Mononuclear cell (primary cell): ENCODE data around the gene CCDC112. TPM values are rescaled to one million over a fixed set of nuclear protein-coding genes. Genes with fewer than 3 reads are reported as not detected.
A peak's percentile ranks its signal among the peaks of the same experiment; 100 is the strongest.

Source experiments
- H3K27me3 ChIP-seq: 2 replicates; pipeline ENCODE4 v1.6.0; 2011; ENCODE audit warnings: low read length, control low read depth; ENCODE audit not compliant: insufficient read depth
- H3K4me1 ChIP-seq: 2 replicates; pipeline ENCODE4 v1.5.1; 2011; ENCODE audit warnings: mild to moderate bottlenecking, low read length, control low read depth; ENCODE audit not compliant: insufficient read depth
- H3K4me3 ChIP-seq: 2 replicates; pipeline ENCODE4 v1.5.1; 2011; ENCODE audit warnings: mild to moderate bottlenecking, low read length, moderate library complexity
- H3K9me3 ChIP-seq: 2 replicates; pipeline ENCODE4 v1.5.1; 2011; ENCODE audit warnings: low read depth, mild to moderate bottlenecking, control low read depth, low read length
- total RNA-seq: library from RNA; depleted of rRNA; stranded (reverse); fragments of >200 nt; gene quantifications from one replicate; pipeline ENCODE4 v1.2.3, GENCODE V29; 2012

The CCDC112 gene
- total RNA-seq, 1 donor: 4.9 TPM

DNA sequence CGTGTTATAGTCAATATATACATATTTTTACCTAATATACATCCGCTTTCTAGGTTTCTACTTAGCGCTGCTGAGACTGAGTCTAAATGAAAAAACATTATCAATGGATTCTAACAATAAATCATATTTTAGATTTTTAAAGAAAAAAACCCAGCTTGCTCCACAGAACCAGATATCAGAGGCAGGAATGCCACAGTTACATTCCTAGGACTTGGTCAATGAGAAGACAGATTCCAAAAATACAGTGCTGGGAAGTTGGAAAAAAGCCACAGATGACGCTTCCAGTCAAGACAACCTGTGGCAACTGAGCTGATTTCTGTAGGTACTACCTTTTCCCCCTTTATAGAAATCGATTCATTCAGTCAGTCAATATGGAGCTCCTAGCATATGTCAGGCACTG lies 577 bp upstream of the CCDC112 start:
- Histone ChIP-seq H3K4me3 (no peak overlapping the region), H3K9me3 (peaks cover 10% of the 10 kb centered on the region), H3K4me1 (peaks cover 14% of the 10 kb centered on the region), H3K27me3 (peaks cover 7% of the 10 kb centered on the region)

DNA sequence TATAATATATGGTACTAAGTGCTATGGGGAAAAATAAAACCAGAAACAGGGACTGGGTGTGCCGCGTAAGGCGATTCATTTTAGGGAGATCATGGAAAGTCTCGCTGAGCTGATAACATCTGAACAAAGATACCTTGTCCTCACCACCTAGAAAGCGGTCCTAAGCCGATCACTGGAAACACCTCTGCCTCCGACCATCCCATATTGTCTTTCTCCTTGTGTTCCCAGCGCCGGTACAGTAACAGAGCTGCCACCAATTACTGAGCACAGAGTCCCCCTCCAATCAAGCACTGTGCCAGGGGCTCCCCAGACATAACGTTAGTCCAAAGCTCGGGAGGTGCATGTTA lies 704 bp downstream of the CCDC112 start:
- peaks cover 21% of the 10 kb centered on the region for H3K9me3 ChIP-seq
- H3K27me3 ChIP-seq: peaks cover 7% of the 10 kb centered on the region
- peak overlapping the region; percentile 55 for H3K4me3 ChIP-seq
- H3K4me1 ChIP-seq: peaks cover 14% of the 10 kb centered on the region

DNA sequence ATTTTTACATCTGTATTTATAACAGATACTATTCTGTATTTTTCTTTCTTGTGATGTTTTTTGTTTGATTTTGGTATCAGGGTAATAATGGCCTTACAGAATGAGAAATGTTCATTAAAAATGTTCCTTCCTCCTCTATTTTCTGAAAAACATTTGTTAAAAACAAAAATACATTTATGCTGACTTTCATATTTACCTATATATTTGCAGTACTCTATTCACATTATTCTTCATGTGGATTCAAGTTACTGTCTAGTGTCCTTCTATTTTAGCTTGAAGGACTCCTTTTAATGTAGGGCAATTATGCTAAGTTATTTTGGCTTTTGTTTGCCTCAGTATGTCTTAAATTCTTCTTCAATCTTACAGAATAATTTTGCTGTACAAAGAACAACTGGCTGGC lies 5.1 kb downstream of the CCDC112 start:
- Histone ChIP-seq H3K4me3 (no peak overlapping the region), H3K9me3 (peaks cover 21% of the 10 kb centered on the region), H3K4me1 (peaks cover 21% of the 10 kb centered on the region), H3K27me3 (peaks cover 4% of the 10 kb centered on the region)

DNA sequence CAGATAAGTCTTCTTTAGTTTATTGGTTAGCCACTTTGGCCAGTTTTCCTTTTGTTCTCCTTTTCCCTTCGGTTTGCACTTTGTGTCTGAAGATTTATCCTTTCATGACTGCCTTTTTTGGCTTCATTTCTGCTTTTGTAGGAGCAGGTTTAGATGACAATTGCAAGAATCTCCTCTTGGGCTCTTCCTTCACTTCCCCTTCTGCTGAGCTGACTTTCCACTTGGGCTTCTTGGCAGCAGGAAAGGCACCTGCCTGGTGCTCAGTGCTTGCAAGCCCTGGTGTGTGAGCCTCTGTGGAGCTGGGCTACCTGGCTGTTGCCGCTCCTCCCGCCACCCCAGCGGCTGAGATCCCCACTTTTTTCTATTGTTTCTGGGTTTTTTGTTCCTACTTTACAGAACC lies 7.3 kb downstream of the CCDC112 start:
- H3K27me3 ChIP-seq: peaks cover 4% of the 10 kb centered on the region
- no peak overlapping the region for H3K4me3 ChIP-seq
- peaks cover 10% of the 10 kb centered on the region for H3K4me1 ChIP-seq
- H3K9me3 ChIP-seq: peaks cover 21% of the 10 kb centered on the region

DNA sequence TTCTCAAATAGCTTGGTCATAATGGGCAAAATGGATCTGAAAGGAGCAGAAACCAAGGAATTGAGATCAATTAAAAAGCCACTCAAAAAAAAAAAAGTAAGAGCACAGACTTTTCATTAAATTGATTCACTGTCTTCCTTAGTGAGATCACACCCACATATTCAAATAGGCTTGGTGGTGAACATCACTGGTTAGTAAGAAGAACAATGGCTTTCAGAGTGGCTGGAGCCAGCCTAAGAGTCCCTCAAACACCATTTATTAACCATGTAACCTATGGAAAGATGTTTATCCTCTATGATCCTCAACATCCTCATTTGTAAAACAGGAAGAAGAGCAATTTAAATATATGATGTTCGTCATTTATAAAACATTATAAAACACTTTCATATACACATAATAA lies 12.4 kb downstream of the CCDC112 start:
- H3K27me3 ChIP-seq: no peaks in the 10 kb centered on the region
- no peaks in the 10 kb centered on the region for H3K9me3 ChIP-seq
- peaks cover 7% of the 10 kb centered on the region for H3K4me1 ChIP-seq
- no peak overlapping the region for H3K4me3 ChIP-seq

DNA sequence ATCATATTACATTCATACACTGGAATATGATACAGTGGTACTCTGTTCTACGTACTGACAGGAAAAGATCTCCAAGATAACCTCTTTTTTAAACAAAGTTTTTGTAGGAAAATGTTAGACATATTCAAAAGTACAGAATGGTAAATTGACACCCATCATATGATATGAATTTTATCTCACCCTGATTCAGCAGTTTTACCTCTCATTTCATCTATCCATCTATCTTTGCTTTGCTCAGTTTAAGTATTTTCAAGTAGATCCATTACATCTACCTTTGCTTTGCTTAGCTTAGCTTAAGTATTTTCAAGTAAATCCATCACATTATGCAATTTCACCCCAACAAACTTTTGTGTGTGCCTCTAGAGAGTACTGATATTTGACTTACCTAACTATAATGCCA lies 14.3 kb downstream of the CCDC112 start:
- H3K9me3 ChIP-seq: no peaks in the 10 kb centered on the region
- no peaks in the 10 kb centered on the region for H3K27me3 ChIP-seq
- no peak overlapping the region for H3K4me3 ChIP-seq
- H3K4me1 ChIP-seq: no peaks in the 10 kb centered on the region

DNA sequence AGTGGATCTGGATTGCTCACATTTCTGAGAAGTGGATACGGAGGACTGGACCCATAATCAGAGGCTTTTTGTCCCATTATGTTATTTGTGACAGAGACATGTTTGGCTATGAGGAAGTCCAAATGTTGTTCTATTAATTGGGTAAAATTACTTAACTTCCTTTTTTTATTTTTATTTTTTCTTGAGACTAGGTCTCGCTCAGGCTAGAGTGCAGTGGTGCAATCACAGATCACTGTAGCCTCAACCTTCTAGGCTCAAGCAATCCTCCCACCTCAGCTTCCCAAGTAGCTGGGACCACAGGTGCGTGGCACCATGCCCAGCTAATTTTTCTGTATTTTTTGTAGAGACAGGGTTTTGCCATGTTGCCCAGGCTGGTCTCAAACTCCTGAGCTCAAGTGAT lies 21.9 kb downstream of the CCDC112 start:
- H3K4me1 ChIP-seq: peaks cover 37% of the 10 kb centered on the region
- H3K9me3 ChIP-seq: no peaks in the 10 kb centered on the region
- no peak overlapping the region for H3K4me3 ChIP-seq
- no peaks in the 10 kb centered on the region for H3K27me3 ChIP-seq

DNA sequence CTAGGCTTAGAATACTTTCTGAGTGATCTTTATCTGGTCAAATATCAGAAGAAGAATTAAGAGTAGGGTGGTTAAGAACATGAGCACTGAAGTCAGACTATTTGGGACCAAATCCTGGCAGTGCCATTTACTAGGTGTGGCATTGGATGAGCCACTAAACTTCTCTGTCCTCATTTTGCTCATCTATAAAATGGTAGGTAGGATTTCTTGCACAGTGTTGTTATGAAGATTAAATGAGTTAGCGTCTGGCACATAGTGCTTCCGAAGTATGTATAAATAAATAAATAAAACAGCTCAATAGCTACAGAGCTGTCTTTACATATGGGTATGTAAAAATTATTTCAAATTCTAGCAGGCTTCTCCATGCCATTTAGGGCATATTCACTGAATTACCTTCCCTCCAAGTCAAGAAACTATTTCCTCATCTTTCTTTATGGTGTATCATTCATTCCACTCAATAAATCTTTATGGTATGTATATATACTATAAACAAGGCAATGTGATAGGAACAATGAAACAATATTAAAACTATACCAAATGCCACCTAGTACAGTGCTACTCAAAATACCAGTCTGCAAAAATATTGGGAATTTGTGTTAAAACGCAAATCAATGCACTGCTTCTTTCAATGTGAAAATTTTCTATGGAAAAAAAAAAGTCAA lies 24.0 kb downstream of the CCDC112 start:
- H3K9me3 ChIP-seq: no peaks in the 10 kb centered on the region
- H3K27me3 ChIP-seq: no peaks in the 10 kb centered on the region
- peaks cover 37% of the 10 kb centered on the region for H3K4me1 ChIP-seq
- H3K4me3 ChIP-seq: no peak overlapping the region

DNA sequence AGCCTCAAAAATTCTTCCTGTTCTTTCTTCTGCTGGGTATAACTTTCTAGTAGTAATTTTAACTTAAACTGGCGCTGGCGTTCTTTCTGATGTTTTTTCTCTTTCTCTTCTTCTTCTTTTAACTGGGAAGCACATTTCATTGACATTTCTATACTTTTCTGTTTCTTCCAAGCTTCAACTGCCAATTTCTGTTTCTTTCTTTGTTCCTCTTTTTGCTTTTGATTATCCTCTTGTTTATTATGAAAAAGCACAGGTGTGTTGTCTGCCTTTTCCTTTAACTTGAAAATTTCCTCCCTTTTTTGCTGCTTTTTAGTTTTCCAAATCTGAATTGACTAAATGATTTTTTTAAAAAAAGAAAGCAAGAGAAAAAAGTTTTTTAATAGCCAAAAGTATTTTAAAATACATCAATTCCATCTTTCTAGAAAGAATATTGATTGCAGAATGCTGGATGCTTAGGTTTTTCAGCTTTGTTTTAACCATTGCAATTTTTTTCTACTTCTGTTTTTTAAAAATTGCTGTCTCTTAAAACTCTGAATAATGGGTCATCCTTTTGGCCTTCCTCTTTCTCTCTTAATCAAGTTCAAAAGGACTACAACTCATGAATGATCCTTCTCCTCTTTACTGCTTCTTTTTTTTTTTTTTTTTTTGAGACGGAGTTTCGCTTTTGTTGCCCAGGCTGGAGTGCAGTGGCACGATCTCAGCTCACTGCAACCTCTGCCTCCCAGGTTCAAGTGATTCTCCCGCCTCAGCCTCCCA lies 25.0 kb downstream of the CCDC112 start:
- no peak overlapping the region for H3K4me3 ChIP-seq
- peaks cover 37% of the 10 kb centered on the region for H3K4me1 ChIP-seq
- no peaks in the 10 kb centered on the region for H3K9me3 ChIP-seq
- no peaks in the 10 kb centered on the region for H3K27me3 ChIP-seq

DNA sequence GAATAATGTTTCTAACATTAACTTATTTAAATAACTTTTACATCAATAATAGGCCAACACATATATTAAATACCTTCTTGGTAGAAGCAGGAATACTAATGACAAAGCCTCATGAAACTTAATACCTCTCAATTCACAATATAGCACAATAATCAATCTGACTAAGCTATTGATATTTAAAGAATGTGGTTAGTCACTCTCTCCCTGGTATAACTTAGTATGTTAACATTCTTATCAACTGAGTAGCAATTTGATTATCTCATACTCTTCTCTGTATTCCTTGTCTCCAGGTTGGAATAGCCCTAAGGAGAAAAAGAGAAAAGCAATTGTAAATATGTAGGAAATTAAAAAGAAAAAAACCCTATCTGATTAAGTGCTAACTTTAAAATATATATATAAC lies 28.8 kb downstream of the CCDC112 start:
- peaks cover 21% of the 10 kb centered on the region for H3K4me1 ChIP-seq
- no peaks in the 10 kb centered on the region for H3K27me3 ChIP-seq
- H3K4me3 ChIP-seq: no peak overlapping the region
- no peaks in the 10 kb centered on the region for H3K9me3 ChIP-seq

DNA sequence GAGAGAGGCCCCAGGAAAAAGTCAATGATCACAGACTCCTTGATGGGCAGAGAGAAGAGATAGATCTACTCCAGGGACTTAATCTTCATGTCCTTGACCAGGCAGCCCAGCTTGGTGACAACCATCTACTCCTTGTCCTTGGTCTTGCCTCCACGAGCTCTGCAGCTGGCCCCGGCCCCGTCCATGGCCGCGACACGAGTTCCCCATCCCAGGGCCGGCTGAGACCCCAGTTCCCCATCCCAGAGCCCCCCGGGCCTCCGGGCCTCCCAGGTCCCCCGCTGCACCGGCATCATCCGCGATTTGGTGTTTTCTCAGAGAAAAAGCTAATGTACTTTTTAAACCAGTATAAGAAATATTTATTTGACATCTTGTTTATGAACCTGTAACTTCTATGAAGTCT lies 31.2 kb downstream of the CCDC112 start:
- Histone ChIP-seq H3K9me3 (no peaks in the 10 kb centered on the region), H3K4me3 (no peak overlapping the region), H3K4me1 (peaks cover 14% of the 10 kb centered on the region), H3K27me3 (no peaks in the 10 kb centered on the region)

DNA sequence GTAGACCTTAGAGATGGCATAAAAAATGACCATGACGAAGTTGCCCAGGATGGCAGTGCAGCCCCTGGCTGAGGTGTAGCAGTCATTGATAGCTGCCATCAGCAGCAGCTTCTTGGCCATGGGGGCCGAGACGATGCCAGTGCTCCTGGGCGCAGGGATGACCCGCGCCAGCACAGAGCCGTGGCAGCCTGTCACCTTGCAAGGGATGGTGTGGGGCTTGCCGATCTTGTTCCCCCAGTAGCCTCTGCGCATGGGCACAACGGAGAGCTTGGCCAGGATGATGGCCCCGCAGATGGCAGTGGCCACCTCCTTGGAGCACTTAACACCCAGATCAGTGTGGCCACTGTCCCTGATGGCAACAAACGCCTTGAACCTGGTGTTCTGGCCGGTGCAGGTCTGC lies 31.7 kb downstream of the CCDC112 start:
- Histone ChIP-seq H3K4me1 (peaks cover 14% of the 10 kb centered on the region), H3K9me3 (no peaks in the 10 kb centered on the region), H3K4me3 (no peak overlapping the region), H3K27me3 (no peaks in the 10 kb centered on the region)

DNA sequence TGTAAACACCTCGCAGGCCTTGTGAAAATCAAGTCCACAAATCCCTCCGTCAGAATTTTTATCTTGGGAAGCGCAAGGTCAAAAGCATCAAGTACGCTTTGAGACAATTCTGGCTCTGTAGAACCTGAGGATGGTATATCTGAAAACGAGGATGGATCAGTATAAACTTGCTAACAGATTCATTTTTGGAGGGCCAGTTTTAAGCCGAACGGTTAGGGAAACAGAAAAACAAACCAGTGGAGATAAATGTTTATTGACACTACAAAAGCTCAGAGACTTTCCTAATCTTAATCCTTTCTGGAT lies 33.4 kb downstream of the CCDC112 start:
- H3K4me1 ChIP-seq: peaks cover 22% of the 10 kb centered on the region
- H3K4me3 ChIP-seq: peak overlapping the region; percentile 84
- no peaks in the 10 kb centered on the region for H3K9me3 ChIP-seq
- no peaks in the 10 kb centered on the region for H3K27me3 ChIP-seq

DNA sequence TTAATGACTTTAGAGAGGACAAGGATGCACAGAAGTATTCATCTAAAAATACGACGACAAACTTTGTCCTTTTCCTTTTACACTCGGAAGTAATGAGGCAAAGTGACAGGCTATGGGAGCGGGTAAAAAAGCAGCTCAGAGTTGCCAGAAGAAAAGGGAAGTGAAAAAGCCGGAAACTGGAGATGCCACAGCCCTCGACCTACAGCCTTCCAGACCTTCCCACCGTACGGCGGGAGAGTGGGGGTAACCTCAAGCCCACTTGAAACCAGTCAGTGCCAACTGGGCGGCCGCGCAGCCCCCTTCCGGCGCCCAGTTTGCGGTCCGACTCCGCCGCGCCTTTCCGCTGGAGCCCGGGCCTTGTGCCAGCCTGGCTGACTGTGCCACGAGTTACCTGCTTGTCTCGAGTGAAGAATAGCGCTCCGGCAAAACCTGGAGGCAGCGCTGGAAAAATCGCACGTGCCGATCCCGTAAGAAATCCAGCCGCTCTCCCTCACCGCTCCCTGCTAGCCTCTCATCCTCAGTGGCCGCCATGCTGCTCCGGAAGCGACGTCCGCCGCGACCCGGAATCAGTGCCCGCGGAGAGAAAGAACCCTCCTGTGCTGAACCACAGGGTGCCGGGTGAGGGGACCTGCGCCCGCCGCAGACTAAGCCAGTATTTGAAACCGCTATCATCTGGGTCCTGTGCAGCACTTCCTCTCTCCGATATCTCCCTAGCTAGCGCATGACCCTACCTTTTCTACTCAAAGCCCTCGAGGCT lies 34.0 kb downstream of the CCDC112 start, which contains the start of gene PGGT1B:
TSS of gene PGGT1B (minus strand) at position 557 of the 757 bp plus-strand sequence. CDS start at position 531, 26 bp downstream.
- peak within 1 kb of the TSS; percentile 84 for H3K4me3 ChIP-seq
- H3K9me3 ChIP-seq: no peaks in the 10 kb centered on the region
- peaks cover 22% of the 10 kb centered on the region for H3K4me1 ChIP-seq
- H3K27me3 ChIP-seq: no peaks in the 10 kb centered on the region

DNA sequence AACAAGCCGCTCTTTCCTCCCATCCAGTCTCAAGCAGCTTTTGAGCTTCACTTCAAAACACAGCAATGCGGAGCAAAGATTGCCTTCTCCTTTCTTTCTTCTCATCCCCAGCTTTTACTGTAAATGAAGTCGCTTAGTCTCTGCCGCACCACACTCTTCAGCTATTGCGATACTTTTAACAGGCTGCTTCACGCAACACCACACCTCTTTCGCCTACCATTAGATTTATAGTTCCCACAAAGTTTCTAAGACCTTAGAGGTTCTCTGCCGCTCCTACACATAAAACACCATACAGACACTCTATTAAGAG lies 34.5 kb downstream of the CCDC112 start:
- Histone ChIP-seq H3K4me3 (peak overlapping the region; percentile 84), H3K9me3 (no peaks in the 10 kb centered on the region), H3K27me3 (no peaks in the 10 kb centered on the region), H3K4me1 (peaks cover 22% of the 10 kb centered on the region)
